Activated CD4-positive, alpha-beta T cell treated with anti-CD3 and anti-CD28 coated beads, Interleukin-2, amount 50 U/mL, for 16 hours (primary cell): ENCODE data around the gene MYOT.

Experiments used
- DNase-seq: peaks from one replicate; pipeline ENCODE4 v3.0.0-alpha.2; 2020

The MYOT gene

DNA sequence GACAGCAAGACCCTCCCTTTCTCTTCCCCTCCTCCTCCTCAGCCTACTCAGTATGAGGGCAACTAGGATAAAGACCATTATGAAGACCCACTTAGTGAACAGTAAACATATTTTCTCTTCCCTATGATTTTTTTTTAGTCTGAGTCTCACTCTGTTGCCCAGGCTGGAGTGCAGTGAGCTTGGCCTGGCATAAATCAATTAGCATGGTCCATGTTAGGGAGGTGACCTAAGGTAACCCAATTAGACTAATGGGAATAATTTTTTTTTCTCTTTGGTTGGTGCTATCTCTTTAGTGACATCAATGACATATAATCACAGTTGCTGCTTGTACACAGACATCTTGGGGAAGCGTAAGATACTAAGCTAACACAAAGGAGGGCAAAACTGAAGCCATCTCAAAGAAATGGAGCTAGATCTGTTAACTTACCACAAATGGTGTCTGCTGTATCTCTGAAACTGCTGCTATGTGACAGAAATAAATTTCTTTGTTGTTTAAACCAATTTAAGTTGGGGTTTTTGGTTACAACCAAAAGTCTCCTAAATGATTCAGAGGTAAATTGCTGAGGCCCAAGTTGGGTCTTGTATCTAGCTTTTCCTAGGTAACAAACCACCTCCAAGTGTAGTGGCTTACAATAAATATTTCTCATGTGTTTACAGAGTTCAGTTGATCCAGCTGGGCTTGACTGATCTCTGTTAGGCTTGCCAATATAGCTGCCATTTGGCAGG, 34.9 kb downstream of the MYOT start:
- DNase-seq, result no peak

DNA sequence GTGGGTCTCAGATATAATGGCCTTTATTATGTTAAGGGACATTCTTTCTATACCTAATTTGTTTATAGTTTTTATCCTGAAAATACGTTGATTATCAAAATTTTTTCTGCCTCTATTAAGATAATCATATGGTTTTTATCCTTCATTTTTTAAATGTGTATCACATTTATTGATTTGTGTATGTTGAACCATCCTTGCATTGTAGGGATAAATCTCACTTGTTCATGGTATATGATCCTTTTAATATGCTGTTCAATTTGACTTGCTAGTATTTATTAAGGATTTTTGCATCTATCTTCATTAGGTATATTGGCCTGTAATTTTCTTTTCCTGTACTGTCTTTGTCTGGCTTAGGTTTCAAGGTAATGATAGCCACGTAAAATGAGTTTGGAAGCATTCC, 47.1 kb downstream of the MYOT start:
- DNase-seq, result no peak

DNA sequence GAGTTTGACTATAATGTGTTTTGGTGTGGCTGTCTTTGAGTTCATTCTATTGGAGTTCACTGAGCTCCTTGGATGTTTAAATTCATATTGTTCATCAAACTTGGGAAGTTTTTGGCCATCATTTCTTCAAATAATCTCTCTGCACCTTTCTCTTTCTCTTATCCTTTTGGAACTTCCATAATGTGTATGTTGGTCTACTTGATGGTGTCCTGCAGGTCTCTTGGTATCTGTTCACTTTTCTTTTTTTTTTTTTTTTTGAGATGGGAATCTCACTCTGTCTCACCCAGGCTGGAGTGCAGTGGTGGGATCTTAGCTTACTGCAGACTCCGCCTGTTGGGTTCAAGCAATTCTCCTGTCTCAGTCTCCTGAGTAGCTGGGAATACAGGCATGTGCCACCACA, 49.3 kb downstream of the MYOT start:
- DNase-seq, result no peak

DNA sequence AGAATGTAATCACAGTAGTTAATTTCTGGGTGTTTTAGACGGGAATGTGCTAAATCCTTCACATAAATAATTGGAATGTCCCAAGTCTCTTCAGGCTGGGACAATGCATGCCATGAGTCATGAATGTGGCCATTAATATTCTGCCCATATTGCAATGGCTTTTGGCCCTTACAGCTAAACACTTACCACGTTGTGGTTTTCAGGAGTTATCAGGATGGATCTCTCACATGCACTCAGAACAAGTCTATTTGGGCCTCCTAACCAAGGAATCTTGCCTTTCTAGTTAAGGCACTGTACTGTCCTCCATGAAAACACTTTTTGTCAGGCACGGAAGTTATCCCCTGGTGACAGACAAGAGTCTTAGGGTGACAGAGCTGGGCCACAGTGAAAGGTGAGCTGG, 54.3 kb downstream of the MYOT start:
- DNase-seq, result no peak

DNA sequence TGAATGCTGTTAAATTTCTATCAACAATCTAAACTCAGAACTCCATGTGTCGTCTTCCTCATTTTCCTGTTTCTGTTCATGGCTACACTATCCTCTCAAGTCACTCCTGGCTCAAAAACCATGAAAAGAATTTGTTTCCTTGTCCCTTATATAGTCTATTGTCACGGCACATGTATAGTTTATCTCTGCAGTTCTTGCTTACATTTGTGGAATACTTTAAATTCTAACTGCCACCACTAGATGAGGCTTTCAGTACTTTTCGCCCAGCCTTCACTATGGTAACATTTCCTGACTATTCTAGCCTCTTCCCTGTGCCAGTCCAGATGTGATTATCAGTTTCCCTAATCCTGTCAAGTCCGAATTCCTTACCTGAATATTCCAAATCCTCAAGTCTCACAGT, 56.2 kb downstream of the MYOT start:
- DNase-seq, result no peak

DNA sequence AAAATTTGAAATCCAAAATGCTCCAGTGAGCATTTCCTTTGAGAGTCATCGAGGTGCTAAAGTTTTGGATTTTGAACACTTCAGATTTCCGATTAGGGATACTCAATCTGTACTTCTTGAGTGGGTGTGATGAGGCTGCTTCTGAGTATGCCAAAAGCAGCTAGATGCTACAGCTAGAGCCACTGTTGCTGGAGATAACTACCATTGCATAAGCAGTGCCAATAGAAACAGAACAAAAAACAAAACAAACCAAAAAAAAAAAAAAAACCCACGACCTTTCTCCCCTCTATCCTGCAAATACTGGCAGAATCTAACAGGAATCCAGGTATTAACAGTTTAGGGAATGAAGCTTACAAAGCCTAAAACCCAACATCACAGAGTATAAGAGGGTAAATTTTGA, 65.1 kb downstream of the MYOT start:
- DNase-seq, result no peak

DNA sequence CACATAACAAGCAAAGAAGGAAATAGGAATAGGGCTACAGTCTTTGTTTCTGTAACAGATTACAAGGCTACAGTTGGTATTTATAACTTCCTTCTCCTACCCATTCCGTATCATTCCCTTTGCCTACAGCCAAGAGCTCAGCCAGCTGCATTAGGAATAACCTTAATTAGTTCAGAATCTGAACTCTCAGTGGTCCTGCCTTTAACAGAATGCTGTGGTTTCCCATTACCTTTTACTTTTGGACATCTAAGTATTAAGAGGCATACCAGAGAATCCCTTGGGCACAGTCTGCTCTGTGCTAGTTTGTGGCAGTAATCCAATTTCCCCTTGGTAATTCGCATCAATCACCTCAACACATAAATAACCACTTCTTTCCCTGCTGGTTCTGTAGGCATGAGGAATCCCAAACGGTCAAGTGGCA, 65.8 kb downstream of the MYOT start:
- no peak for DNase-seq

DNA sequence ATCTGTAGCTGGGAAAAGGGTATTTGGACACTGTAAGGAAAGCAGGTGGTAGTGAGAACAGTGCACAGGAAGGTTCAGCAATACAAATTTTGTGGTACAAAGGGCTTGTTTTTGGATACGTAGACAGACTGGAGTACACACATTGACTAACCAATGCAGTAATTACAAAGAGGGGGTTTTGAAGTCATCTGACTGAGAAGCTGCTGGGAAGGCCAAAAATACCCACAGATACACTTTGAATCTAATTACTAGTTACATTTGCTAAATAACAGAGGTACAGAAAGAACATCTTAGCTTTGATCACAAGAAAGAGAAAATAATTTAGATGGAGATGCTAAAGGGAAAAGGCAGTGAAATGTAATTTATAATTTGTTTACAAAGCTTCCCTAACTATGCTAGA, 67.5 kb downstream of the MYOT start:
- DNase-seq, result no peak

DNA sequence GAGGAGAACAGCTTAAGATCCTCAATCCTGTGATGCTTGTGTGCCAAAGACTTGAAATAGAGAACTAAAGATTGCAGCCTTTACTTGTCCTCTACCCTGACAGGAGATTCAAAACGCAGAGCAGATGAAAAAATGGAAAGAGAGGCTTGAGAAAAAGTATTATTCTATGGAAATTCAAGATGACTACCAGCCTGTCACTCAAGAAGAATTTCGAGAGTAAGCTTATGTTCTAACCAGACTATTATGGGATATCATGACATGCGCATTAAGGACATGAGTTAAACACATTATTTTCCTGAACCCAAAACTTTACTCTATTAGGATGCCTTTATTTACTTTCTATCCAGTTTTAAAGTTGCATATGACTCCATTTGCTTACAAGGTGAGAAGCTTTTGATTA, 68.0 kb downstream of the MYOT start:
- DNase-seq, result no peak
